Measurements from ENCODE around the gene RAPGEF2.

RAPGEF2 gene

GRCh38 chr4:159360549-159360948 is 257.7 kb downstream of the RAPGEF2 start:
- H3K4me3 ChIP-seq (ENCODE audit: low read depth, low read length) = no peak overlapping the region
- no peak for TF ChIP-seq CTCF (IDR thresholded peaks at IDR 0.05; ENCODE audit: borderline replicate concordance, insufficient read depth, low read depth, low read length)

- no peak for TF ChIP-seq CTCF (IDR thresholded peaks at IDR 0.05; ENCODE audit: borderline replicate concordance, insufficient read depth, low read depth, low read length)
- H3K4me3 ChIP-seq (ENCODE audit: low read depth, low read length) = no peak overlapping the region
Measured at GRCh38 chr4:159363361-159363760, 260.5 kb downstream of the RAPGEF2 start.

GRCh38 chr4:159366966-159367780 is 264.3 kb downstream of the RAPGEF2 start:
- H3K4me3 ChIP-seq (ENCODE audit: low read depth, low read length) = no peak overlapping the region

GRCh38 chr4:159367781-159368080 is 264.9 kb downstream of the RAPGEF2 start:
- no peak overlapping the region for H3K4me3 ChIP-seq (ENCODE audit: low read depth, low read length)
- TF ChIP-seq CTCF (IDR thresholded peaks at IDR 0.05; ENCODE audit: borderline replicate concordance, insufficient read depth, low read depth, low read length) = no peak

More at GRCh38 chr4:159366966-159367780, 264.3 kb downstream of the RAPGEF2 start:
- no peak for TF ChIP-seq CTCF (IDR thresholded peaks at IDR 0.05; ENCODE audit: borderline replicate concordance, insufficient read depth, low read depth, low read length)

DNA sequence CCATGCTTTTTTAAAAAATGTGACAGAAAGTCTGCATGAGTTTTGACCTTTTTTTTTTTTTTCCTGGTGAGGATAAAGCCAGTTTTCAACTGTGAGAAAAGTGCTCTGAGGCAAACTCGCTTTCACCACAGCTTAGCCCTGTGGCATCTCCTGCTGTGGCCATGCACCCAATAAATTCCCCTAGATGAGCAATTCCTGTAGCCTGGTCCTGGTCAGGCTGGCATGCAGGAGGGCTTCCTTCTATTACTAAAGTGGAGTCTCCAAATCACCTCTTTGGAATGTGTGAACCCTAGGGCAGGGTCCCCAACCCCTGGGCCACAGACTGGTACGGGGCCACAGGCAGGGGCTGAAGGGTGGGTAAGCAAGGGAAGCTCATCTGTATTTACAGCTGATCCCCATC is 265.4 kb downstream of the RAPGEF2 start:
- no peak overlapping the region for H3K4me3 ChIP-seq (ENCODE audit: low read depth, low read length)
- TF ChIP-seq CTCF (IDR thresholded peaks at IDR 0.05; ENCODE audit: borderline replicate concordance, insufficient read depth, low read depth, low read length) = no peak

DNA sequence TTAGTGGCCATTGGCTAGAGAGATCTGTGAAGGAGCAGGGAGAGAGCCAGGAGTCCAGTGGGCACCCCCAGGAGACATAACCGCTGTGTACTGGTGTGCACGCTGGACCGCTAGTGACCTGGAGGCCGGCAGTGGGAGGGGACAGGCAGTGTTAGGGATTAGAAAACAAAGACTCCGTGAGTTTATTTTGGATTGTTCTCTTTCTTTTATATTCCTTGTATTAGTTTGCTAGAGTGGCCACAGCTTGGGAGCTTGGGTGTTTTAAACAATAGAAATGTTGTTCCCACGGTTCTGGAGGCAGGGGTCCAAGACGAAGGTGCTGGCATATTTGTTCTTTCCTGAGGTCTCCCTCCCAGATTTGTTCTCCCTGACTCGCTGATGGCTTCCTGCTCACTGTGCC is 266.4 kb downstream of the RAPGEF2 start:
- H3K4me3 ChIP-seq (ENCODE audit: low read depth, low read length) = no peak overlapping the region
- no peak for TF ChIP-seq CTCF (IDR thresholded peaks at IDR 0.05; ENCODE audit: borderline replicate concordance, insufficient read depth, low read depth, low read length)

- no peak for TF ChIP-seq CTCF (IDR thresholded peaks at IDR 0.05; ENCODE audit: borderline replicate concordance, insufficient read depth, low read depth, low read length)
- H3K4me3 ChIP-seq (ENCODE audit: low read depth, low read length) = no peak overlapping the region
Measured at GRCh38 chr4:159370286-159370685, 267.4 kb downstream of the RAPGEF2 start.
